ENCODE results near the gene LCMT1. TPM values are rescaled to one million over a fixed set of nuclear protein-coding genes. Genes with fewer than 3 reads are reported as not detected.

LCMT1 gene
- total RNA-seq, 2 donors from 2014 or later: 49.0 to 74.7 TPM

- intact Hi-C loops (cut with DNase I): no loop called here
- H3K27me3 ChIP-seq (replicated peaks; ENCODE audit: insufficient read depth): no peaks in the 10 kb centered on the region
- H3K9me3 ChIP-seq: no peaks in the 10 kb centered on the region
- H3K4me3 ChIP-seq: no peak overlapping the region
- H3K27ac ChIP-seq: no peak overlapping the region
- no peaks in the 10 kb centered on the region for H3K4me1 ChIP-seq (replicated peaks)
- TF ChIP-seq CTCF (IDR thresholded peaks at IDR 0.05) (no peak), POLR2AphosphoS5 (IDR thresholded peaks at IDR 0.05) (no peak), POLR2A (IDR thresholded peaks at IDR 0.05) (no peak)
- no peaks in the 10 kb centered on the region for H3K36me3 ChIP-seq
- 71% methylated on average over 3 of the region's 3 CpGs for WGBS
- DNase-seq (ENCODE audit: low spot score): no peak
Observed at GRCh38 chr16:25184771-25185170, 73.2 kb downstream of the LCMT1 start.

- H3K4me3 ChIP-seq: no peak overlapping the region
- intact Hi-C loops (cut with DNase I): no loop called here
- H3K4me1 ChIP-seq (replicated peaks): no peaks in the 10 kb centered on the region
- H3K27me3 ChIP-seq (replicated peaks; ENCODE audit: insufficient read depth): no peaks in the 10 kb centered on the region
- H3K36me3 ChIP-seq: no peaks in the 10 kb centered on the region
- DNase-seq (ENCODE audit: low spot score): no peak
- 97% methylated on average over 3 of the region's 3 CpGs for WGBS
- no peak for TF ChIP-seq POLR2A (IDR thresholded peaks at IDR 0.05)
- no peak for TF ChIP-seq CTCF (IDR thresholded peaks at IDR 0.05)
- no peak for TF ChIP-seq POLR2AphosphoS5 (IDR thresholded peaks at IDR 0.05)
- no peak overlapping the region for H3K27ac ChIP-seq
- H3K9me3 ChIP-seq: no peaks in the 10 kb centered on the region
Observed at GRCh38 chr16:25187491-25187795, 75.9 kb downstream of the LCMT1 start.

GRCh38 chr16:25189305-25189704 lies 77.8 kb downstream of the LCMT1 start:
- Histone ChIP-seq H3K36me3 (no peaks in the 10 kb centered on the region), H3K4me1 (replicated peaks) (no peaks in the 10 kb centered on the region), H3K4me3 (no peak overlapping the region), H3K27ac (no peak overlapping the region), H3K27me3 (replicated peaks; ENCODE audit: insufficient read depth) (no peaks in the 10 kb centered on the region), H3K9me3 (no peaks in the 10 kb centered on the region)
- DNase-seq (ENCODE audit: low spot score): no peak
- TF ChIP-seq POLR2A (IDR thresholded peaks at IDR 0.05) (no peak), CTCF (IDR thresholded peaks at IDR 0.05) (no peak), POLR2AphosphoS5 (IDR thresholded peaks at IDR 0.05) (no peak)
- intact Hi-C loops (cut with DNase I): no loop called here
- 94% methylated on average over 6 of the region's 6 CpGs for WGBS

- Histone ChIP-seq H3K27ac (no peak overlapping the region), H3K4me1 (replicated peaks) (no peaks in the 10 kb centered on the region), H3K27me3 (replicated peaks; ENCODE audit: insufficient read depth) (no peaks in the 10 kb centered on the region), H3K36me3 (no peaks in the 10 kb centered on the region), H3K4me3 (no peak overlapping the region), H3K9me3 (no peaks in the 10 kb centered on the region)
- intact Hi-C loops (cut with DNase I): no loop called here
- no peak for TF ChIP-seq POLR2AphosphoS5 (IDR thresholded peaks at IDR 0.05)
- no peak for TF ChIP-seq POLR2A (IDR thresholded peaks at IDR 0.05)
- no peak for TF ChIP-seq CTCF (IDR thresholded peaks at IDR 0.05)
- no peak for DNase-seq (ENCODE audit: low spot score)
- WGBS: 61% methylated on average over 6 of the region's 6 CpGs
Observed at GRCh38 chr16:25192096-25192495, 80.6 kb downstream of the LCMT1 start.

GRCh38 chr16:25194273-25194878 lies 82.8 kb downstream of the LCMT1 start:
- TF ChIP-seq POLR2A (IDR thresholded peaks at IDR 0.05) (no peak), CTCF (IDR thresholded peaks at IDR 0.05) (no peak), POLR2AphosphoS5 (IDR thresholded peaks at IDR 0.05) (no peak)
- Histone ChIP-seq H3K4me3 (no peak overlapping the region), H3K36me3 (no peaks in the 10 kb centered on the region), H3K9me3 (no peaks in the 10 kb centered on the region), H3K4me1 (replicated peaks) (no peaks in the 10 kb centered on the region), H3K27ac (no peak overlapping the region), H3K27me3 (replicated peaks; ENCODE audit: insufficient read depth) (no peaks in the 10 kb centered on the region)
- WGBS: 84% methylated on average over 7 of the region's 7 CpGs
- no peak for DNase-seq (ENCODE audit: low spot score)
- intact Hi-C loops (cut with DNase I): no loop called here

Data from prostate gland (tissue), 2 donors.